NOMO-1 treated with DMSO at 0.1 percent for 48 hours (cell line): Measurements from ENCODE around the gene INVS.
"Not testable (repeated sequence)": the region's sequence is repeated elsewhere in the genome, so short reads cannot be mapped to it uniquely, and the experiment has no call there.

ENCODE experiments used
- DNase-seq: peaks from one replicate; lab custom pipeline; 2025; ENCODE audit not compliant: unreplicated experiment; lab: John Stamatoyannopoulos, UW

INVS gene

GRCh38 chr9:100191264-100191663 lies 92.2 kb downstream of the INVS start:
- no peak for DNase-seq

- DNase-seq: no peak
Measured at GRCh38 chr9:100193078-100193477, 94.0 kb downstream of the INVS start.

GRCh38 chr9:100196215-100196614 lies 97.2 kb downstream of the INVS start:
- no peak for DNase-seq

- no peak for DNase-seq
Measured at GRCh38 chr9:100196828-100197227, 97.8 kb downstream of the INVS start.

GRCh38 chr9:100197553-100197952 lies 98.5 kb downstream of the INVS start:
- DNase-seq: no peak

GRCh38 chr9:100202806-100203205 lies 103.8 kb downstream of the INVS start:
- DNase-seq: no peak

GRCh38 chr9:100204796-100205195 lies 105.8 kb downstream of the INVS start:
- DNase-seq: no peak

GRCh38 chr9:100206899-100207298 lies 107.9 kb downstream of the INVS start:
- DNase-seq: no peak

- DNase-seq: no peak
Measured at GRCh38 chr9:100208673-100209072, 109.6 kb downstream of the INVS start.

GRCh38 chr9:100211476-100211875 lies 112.4 kb downstream of the INVS start:
- no peak for DNase-seq

- DNase-seq: no peak
Measured at GRCh38 chr9:100213730-100214477, 114.9 kb downstream of the INVS start.

- DNase-seq: peak; percentile 45
Measured at GRCh38 chr9:100216178-100216787, 117.2 kb downstream of the INVS start.

- no peak for DNase-seq
Measured at GRCh38 chr9:100217536-100217935, 118.5 kb downstream of the INVS start.

GRCh38 chr9:100219347-100219746 lies 120.3 kb downstream of the INVS start:
- peak; percentile 18 for DNase-seq

- no peak for DNase-seq
Measured at GRCh38 chr9:100220936-100221335, 121.9 kb downstream of the INVS start.

- DNase-seq: no peak
Measured at GRCh38 chr9:100221538-100221937, 122.5 kb downstream of the INVS start.

GRCh38 chr9:100222674-100223073 lies 123.6 kb downstream of the INVS start:
- no peak for DNase-seq

- DNase-seq: no peak
Measured at GRCh38 chr9:100227636-100228035, 128.6 kb downstream of the INVS start.

- no peak for DNase-seq
Measured at GRCh38 chr9:100228352-100228869, 129.4 kb downstream of the INVS start.

- no peak for DNase-seq
Measured at GRCh38 chr9:100229136-100229535, 130.1 kb downstream of the INVS start.

- no peak for DNase-seq
Measured at GRCh38 chr9:100229561-100229960, 130.5 kb downstream of the INVS start.

- not testable (repeated sequence) for DNase-seq
Measured at GRCh38 chr9:100236986-100237385, 137.9 kb downstream of the INVS start.
